Fibroblast of lung (primary cell): Measurements from ENCODE around the gene STS. TPM values are rescaled to one million over a fixed set of nuclear protein-coding genes. Genes with fewer than 3 reads are reported as not detected.

Experiments
- DNase-seq, 2 donors: peaks; one replicate each; pipeline versions ENCODE4 v3.0.0 to v3.0.0-alpha.2; 2010; ENCODE audit warnings: low read depth in 2 of 2
- H2AFZ ChIP-seq: 2 replicates; pipeline ENCODE4 v1.5.1; 2012; ENCODE audit warnings: low read length, control low read depth, inconsistent platforms
- H3K27ac ChIP-seq: 2 replicates; pipeline ENCODE4 v1.5.1; 2011; ENCODE audit warnings: low read length, control low read depth; ENCODE audit not compliant: insufficient read depth
- H3K27me3 ChIP-seq: 2 replicates; pipeline ENCODE4 v1.5.1; 2011; ENCODE audit warnings: mild to moderate bottlenecking, low read length; ENCODE audit not compliant: control insufficient read depth, insufficient read depth
- H3K36me3 ChIP-seq: 2 replicates; pipeline ENCODE4 v1.5.1; 2011; ENCODE audit warnings: low read length; ENCODE audit not compliant: control insufficient read depth, insufficient read depth
- H3K4me1 ChIP-seq: 2 replicates; pipeline ENCODE4 v1.5.1; 2011; ENCODE audit warnings: low read length; ENCODE audit not compliant: control insufficient read depth, insufficient read depth; ENCODE audit errors: extremely low read depth
- H3K4me2 ChIP-seq: 2 replicates; pipeline ENCODE4 v1.5.1; 2011; ENCODE audit warnings: low read length, control low read depth; ENCODE audit not compliant: insufficient read depth; ENCODE audit errors: extremely low read depth
- H3K4me3 ChIP-seq, 4 experiments: fragments of 200-600 bp in 1 of 4; sonication (generic) in 1 of 4; replicated peaks in 1 of 4; 2 replicates each; pipeline ENCODE4 v1.5.1; 2011 to 2016; ENCODE audit warnings: low read length in 4 of 4, low read depth in 3 of 4, mild to moderate bottlenecking in 3 of 4, control low read depth in 2 of 4, inconsistent platforms in 1 of 4, mixed read lengths in 1 of 4; ENCODE audit not compliant: insufficient read depth in 1 of 4; ENCODE audit errors: control extremely low read depth in 1 of 4
- H3K79me2 ChIP-seq: 2 replicates; pipeline ENCODE4 v1.5.1; 2012; ENCODE audit warnings: mild to moderate bottlenecking, low read length, inconsistent platforms; ENCODE audit not compliant: control insufficient read depth, insufficient read depth
- H3K9ac ChIP-seq: 2 replicates; pipeline ENCODE4 v1.5.1; 2011; ENCODE audit warnings: mild to moderate bottlenecking, low read length, control low read depth; ENCODE audit not compliant: insufficient read depth
- H3K9me3 ChIP-seq: 2 replicates; pipeline ENCODE4 v1.5.1; 2012; ENCODE audit warnings: low read depth, low read length; ENCODE audit not compliant: control insufficient read depth, insufficient read depth
- H4K20me1 ChIP-seq: 2 replicates; pipeline ENCODE4 v1.5.1; 2011; ENCODE audit warnings: low read length; ENCODE audit not compliant: control insufficient read depth, insufficient read depth; ENCODE audit errors: extremely low read depth
- EZH2 ChIP-seq: IDR thresholded peaks from 2 replicates; pipeline ENCODE4 v1.5.1; 2012; ENCODE audit warnings: low read length, control low read depth, mild to moderate bottlenecking; ENCODE audit errors: missing control alignments
- polyA plus RNA-seq, 2 donors: library from polyadenylated mRNA; depleted of rRNA in 1 of 2; stranded (reverse) in 1 of 2; unstranded in 1 of 2; fragments of >200 nt; gene quantifications; 2 replicates each; pipeline ENCODE4 v1.2.1, GENCODE V29; 2011 to 2012; ENCODE audit warnings: missing spikeins in 1 of 2
- total RNA-seq: library from RNA; depleted of rRNA; stranded (reverse); fragments of >200 nt; gene quantifications from 2 replicates; pipeline ENCODE4 v1.2.1, GENCODE V29; 2014
- TF ChIP-seq, protein P1 (sequence below), 2 donors: IDR thresholded peaks in 1 of 2; conservative IDR thresholded peaks in 1 of 2; 1 replicate in 1 of 2; 2 replicates in 1 of 2; pipeline ENCODE4 v1.5.1; 2011 to 2012; ENCODE audit warnings: low read length in 2 of 2, control low read depth in 1 of 2, inconsistent platforms in 1 of 2, low read depth in 1 of 2, mild to moderate bottlenecking in 1 of 2

The STS gene
- total and polyA plus RNA-seq, 2 donors (not counting 1 experiment from before 2014, with no cell fraction given) = 5.0 to 13.1 TPM

DNA sequence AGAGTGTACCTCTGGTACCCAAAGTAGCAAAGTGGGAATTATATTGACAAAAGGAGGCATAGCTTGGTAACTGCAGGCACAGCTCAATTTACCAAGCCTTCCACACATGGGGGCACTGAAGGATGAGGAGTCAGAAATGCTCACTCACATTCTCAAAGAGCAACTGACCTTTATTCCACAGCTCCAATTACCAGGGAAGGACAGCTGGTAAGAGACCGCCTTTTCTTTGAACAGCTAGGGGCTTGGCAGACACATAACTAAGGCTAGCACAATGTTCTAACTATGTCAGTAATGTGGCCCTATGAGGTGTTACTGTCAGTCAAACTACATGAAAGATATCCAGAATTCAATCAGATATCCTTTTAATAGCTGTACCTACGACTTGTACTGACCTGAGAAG is 20.5 kb upstream of the STS start:
- peak; percentile 23 to 24 for DNase-seq
- no peak overlapping the region for H3K27ac ChIP-seq
- TF ChIP-seq, protein P1, sequence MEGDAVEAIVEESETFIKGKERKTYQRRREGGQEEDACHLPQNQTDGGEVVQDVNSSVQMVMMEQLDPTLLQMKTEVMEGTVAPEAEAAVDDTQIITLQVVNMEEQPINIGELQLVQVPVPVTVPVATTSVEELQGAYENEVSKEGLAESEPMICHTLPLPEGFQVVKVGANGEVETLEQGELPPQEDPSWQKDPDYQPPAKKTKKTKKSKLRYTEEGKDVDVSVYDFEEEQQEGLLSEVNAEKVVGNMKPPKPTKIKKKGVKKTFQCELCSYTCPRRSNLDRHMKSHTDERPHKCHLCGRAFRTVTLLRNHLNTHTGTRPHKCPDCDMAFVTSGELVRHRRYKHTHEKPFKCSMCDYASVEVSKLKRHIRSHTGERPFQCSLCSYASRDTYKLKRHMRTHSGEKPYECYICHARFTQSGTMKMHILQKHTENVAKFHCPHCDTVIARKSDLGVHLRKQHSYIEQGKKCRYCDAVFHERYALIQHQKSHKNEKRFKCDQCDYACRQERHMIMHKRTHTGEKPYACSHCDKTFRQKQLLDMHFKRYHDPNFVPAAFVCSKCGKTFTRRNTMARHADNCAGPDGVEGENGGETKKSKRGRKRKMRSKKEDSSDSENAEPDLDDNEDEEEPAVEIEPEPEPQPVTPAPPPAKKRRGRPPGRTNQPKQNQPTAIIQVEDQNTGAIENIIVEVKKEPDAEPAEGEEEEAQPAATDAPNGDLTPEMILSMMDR (conservative IDR thresholded peaks at IDR 0.05 in 1 of 2, IDR thresholded peaks at IDR 0.05 in 1 of 2; ENCODE audit: low read depth in 1 of 2, low read length in 2 of 2) = no peak
- no peak for TF ChIP-seq EZH2
- no peaks in the 10 kb centered on the region for H4K20me1 ChIP-seq
- peaks cover 10% of the 10 kb centered on the region for H3K79me2 ChIP-seq
- H3K27me3 ChIP-seq = no peaks in the 10 kb centered on the region
- H3K4me1 ChIP-seq = no peaks in the 10 kb centered on the region
- no peaks in the 10 kb centered on the region for H3K9me3 ChIP-seq
- no peaks in the 10 kb centered on the region for H3K36me3 ChIP-seq
- no peak overlapping the region for H3K4me2 ChIP-seq
- no peak overlapping the region for H2AFZ ChIP-seq
- H3K4me3 ChIP-seq = no peak overlapping the region
- no peak overlapping the region for H3K9ac ChIP-seq

DNA sequence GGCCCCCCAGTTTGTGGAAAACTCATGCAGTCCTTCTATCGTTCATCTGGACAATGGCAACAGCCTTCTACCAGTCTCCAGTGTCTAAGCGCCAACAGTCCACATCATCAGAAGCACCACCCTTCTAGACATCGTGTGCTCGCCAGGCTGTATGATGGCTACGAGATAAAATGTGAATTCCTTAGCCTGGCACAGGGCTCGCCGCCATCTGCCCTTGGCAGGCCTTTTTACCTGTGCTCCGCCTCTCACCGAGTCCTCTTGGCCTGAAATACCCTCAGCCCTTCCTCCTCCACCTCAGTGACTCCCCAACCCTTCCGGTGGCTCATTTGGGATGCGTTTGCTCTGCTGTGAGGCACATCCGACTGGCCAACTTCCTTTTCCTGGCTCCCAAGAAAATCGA is 15.9 kb upstream of the STS start:
- no peak overlapping the region for H3K4me2 ChIP-seq
- H3K9me3 ChIP-seq = no peaks in the 10 kb centered on the region
- TF ChIP-seq, protein P1 (conservative IDR thresholded peaks at IDR 0.05 in 1 of 2, IDR thresholded peaks at IDR 0.05 in 1 of 2; ENCODE audit: low read depth in 1 of 2, low read length in 2 of 2) = no peak
- no peak for TF ChIP-seq EZH2
- H4K20me1 ChIP-seq = no peaks in the 10 kb centered on the region
- H2AFZ ChIP-seq = no peak overlapping the region
- H3K27ac ChIP-seq = no peak overlapping the region
- peaks cover 12% of the 10 kb centered on the region for H3K4me1 ChIP-seq
- H3K27me3 ChIP-seq = no peaks in the 10 kb centered on the region
- H3K36me3 ChIP-seq = no peaks in the 10 kb centered on the region
- H3K9ac ChIP-seq = no peak overlapping the region
- no peak for DNase-seq
- H3K4me3 ChIP-seq = no peak overlapping the region
- peaks cover 24% of the 10 kb centered on the region for H3K79me2 ChIP-seq

DNA sequence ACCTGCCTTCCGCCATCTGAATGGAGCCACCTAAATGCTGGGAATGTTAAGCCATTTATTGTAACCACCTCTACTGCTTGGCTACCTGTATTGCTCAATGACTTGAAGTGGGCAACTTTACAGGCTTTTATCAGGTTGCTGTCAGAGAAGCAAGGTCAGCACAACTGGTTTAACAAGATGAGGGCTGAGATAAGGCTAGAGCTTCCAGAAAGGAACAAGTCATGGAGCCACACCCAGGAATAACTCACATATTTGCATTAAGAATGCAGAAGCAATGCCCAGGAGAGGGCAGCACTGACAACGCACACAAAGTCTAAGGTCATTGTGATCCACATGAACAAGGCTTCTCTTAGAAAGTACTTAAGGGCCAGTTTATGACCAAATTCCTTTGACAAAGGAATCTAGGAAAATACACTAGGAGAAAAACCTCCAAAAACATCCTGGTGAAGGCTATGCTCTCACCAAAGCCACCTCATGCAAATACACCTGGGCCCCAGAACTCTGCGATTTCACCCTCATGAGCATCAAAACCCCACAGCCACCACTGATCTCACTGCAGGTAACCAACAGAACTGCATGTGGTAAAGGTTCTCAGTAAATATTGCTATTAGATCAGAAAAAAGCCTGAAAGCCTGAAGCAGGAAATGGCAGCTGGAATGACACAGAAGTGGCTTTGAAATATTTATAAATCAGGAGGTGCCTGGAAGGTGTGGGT is 15.0 kb upstream of the STS start:
- H3K27ac ChIP-seq = no peak overlapping the region
- no peak overlapping the region for H3K9ac ChIP-seq
- peak; percentile 65 to 79 for DNase-seq

More for the DNA sequence above, 15.0 kb upstream of the STS start:
- no peak for TF ChIP-seq EZH2
- TF ChIP-seq, protein P1 (conservative IDR thresholded peaks at IDR 0.05 in 1 of 2, IDR thresholded peaks at IDR 0.05 in 1 of 2; ENCODE audit: low read depth in 1 of 2, low read length in 2 of 2) = peak; percentile 29 to 48
- Histone ChIP-seq H2AFZ (no peak overlapping the region), H3K4me2 (peak overlapping the region; percentile 44), H3K4me3 (no peak overlapping the region), H3K9me3 (no peaks in the 10 kb centered on the region), H3K36me3 (no peaks in the 10 kb centered on the region), H3K27me3 (no peaks in the 10 kb centered on the region), H3K4me1 (peaks cover 12% of the 10 kb centered on the region), H4K20me1 (no peaks in the 10 kb centered on the region), H3K79me2 (peaks cover 24% of the 10 kb centered on the region)
